WERI-Rb-1 (cell line): Measurements from ENCODE around the gene PARD3B.
A peak's percentile ranks its signal among the peaks of the same experiment; 100 is the strongest.

ENCODE experiments used
- DNase-seq: peaks from one replicate; pipeline ENCODE4 v3.0.0-alpha.2; 2020
- H3K27ac ChIP-seq: fragments of 250-450 bp; sonication (Bioruptor Pico); 2 replicates; pipeline ENCODE4 v1.5.1; 2020; ENCODE audit warnings: mild to moderate bottlenecking, moderate library complexity
- H3K27me3 ChIP-seq: fragments of 250-450 bp; sonication (Bioruptor Pico); 2 replicates; pipeline ENCODE4 v1.5.1; 2021; ENCODE audit warnings: mild to moderate bottlenecking, low read depth, moderate library complexity; ENCODE audit not compliant: insufficient read depth, severe bottlenecking
- H3K36me3 ChIP-seq: fragments of 250-450 bp; sonication (Bioruptor Pico); 2 replicates; pipeline ENCODE4 v1.5.1; 2020; ENCODE audit warnings: mild to moderate bottlenecking, moderate library complexity
- H3K4me3 ChIP-seq: 2 replicates; pipeline ENCODE4 v1.5.1; 2011; ENCODE audit warnings: low read depth, mild to moderate bottlenecking, control low read depth, low read length
- H3K9me3 ChIP-seq: fragments of 250-450 bp; sonication (Bioruptor Pico); 2 replicates; pipeline ENCODE4 v1.5.1; 2021; ENCODE audit warnings: mild to moderate bottlenecking, moderate library complexity; ENCODE audit not compliant: severe bottlenecking
- TF ChIP-seq, protein P1 (sequence below): IDR thresholded peaks from 2 replicates; pipeline ENCODE4 v1.5.1; 2011; ENCODE audit warnings: low read depth, mild to moderate bottlenecking, control low read depth, inconsistent platforms, low read length

The PARD3B gene

DNA sequence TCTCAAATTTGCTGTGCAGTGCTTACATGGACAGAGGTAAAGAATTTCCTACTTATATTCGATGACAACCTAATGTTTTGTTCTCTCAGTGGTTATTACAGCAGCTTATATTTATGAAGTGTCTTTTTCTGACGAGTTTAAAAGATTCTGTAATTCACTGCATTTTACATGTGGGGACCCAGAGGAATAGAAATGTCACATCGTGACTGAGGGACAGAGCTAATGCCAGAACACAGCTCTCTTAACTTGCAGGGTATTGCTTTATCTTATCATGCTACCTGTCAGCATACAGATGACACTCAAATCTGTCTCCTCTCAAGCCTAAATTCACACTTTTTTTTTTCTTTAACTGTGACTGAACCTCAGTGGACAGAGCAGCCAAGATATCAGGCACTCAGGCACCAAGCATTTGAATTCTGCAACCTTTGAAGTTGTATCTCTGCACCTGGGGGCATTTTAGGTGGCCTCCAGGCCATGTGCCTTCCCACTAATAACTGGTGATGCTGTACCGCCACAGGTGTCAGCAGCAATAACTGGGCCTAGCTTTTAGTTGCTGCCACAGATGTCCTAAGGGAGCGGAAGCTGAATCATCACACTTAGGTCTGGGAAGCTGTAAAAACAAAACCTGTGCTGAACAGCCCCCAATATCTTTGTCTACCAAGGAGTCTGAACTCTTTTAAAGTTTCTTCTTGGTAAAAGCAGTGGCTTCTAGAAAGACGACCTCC is 821.2 kb downstream of the PARD3B start:
- TF ChIP-seq, protein P1, sequence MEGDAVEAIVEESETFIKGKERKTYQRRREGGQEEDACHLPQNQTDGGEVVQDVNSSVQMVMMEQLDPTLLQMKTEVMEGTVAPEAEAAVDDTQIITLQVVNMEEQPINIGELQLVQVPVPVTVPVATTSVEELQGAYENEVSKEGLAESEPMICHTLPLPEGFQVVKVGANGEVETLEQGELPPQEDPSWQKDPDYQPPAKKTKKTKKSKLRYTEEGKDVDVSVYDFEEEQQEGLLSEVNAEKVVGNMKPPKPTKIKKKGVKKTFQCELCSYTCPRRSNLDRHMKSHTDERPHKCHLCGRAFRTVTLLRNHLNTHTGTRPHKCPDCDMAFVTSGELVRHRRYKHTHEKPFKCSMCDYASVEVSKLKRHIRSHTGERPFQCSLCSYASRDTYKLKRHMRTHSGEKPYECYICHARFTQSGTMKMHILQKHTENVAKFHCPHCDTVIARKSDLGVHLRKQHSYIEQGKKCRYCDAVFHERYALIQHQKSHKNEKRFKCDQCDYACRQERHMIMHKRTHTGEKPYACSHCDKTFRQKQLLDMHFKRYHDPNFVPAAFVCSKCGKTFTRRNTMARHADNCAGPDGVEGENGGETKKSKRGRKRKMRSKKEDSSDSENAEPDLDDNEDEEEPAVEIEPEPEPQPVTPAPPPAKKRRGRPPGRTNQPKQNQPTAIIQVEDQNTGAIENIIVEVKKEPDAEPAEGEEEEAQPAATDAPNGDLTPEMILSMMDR: no peak
- H3K27me3 ChIP-seq: no peaks in the 10 kb centered on the region
- no peak for DNase-seq
- no peak overlapping the region for H3K27ac ChIP-seq
- no peaks in the 10 kb centered on the region for H3K36me3 ChIP-seq
- no peaks in the 10 kb centered on the region for H3K9me3 ChIP-seq
- no peak overlapping the region for H3K4me3 ChIP-seq

DNA sequence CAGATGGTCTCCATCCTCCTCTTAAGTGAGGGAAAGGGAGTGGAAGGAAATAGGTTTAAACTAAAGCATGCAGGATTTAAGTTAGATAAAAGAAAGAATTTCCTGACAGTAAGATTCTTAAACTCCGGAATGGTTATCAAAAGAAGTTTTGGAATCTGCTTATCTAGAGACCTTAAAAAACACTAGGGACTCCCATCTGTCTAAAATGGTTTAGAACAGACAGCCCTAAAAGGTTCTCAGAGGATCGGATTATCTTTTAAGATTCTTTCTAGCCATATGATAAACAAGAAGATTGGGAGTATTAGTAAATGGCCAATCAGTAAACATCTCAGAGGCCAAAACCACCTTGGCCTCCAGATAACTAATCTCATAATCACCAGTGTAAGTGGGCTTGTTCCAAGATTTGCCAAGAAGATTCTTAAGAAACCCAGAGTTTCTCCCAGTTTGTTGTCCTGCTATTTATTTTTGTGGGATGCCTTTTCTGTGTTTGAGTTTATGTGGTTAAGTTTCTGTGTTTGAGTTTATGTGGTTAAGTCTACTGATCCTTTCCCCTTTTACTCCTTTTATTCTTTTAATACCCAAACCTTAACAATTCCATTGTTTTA is 822.2 kb downstream of the PARD3B start:
- Histone ChIP-seq H3K27me3 (no peaks in the 10 kb centered on the region), H3K27ac (no peak overlapping the region), H3K36me3 (no peaks in the 10 kb centered on the region), H3K9me3 (no peaks in the 10 kb centered on the region), H3K4me3 (no peak overlapping the region)
- TF ChIP-seq, protein P1: no peak
- DNase-seq: peak; percentile 27

DNA sequence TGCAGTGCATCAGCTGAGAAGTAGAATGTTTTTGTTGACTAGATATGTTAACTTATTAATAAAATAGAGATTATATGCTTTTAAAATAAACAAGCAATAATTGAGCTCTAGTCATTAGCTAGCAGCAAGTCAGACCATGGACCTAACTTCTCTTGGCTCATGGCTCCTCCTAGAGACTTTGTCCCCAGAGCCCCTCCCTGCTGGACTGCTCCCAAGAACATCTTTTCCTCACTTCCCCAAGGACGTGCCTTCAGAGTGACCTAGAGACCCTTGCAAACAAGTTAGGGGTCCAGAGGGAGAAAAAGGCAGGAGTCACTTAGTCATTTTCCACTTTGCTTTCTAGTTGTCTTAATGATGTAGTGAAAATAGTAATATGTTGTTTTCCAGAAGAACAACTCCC is 824.5 kb downstream of the PARD3B start:
- Histone ChIP-seq H3K27me3 (no peaks in the 10 kb centered on the region), H3K4me3 (no peak overlapping the region), H3K27ac (no peak overlapping the region), H3K9me3 (peaks cover 4% of the 10 kb centered on the region), H3K36me3 (no peaks in the 10 kb centered on the region)
- TF ChIP-seq, protein P1: no peak
- no peak for DNase-seq

DNA sequence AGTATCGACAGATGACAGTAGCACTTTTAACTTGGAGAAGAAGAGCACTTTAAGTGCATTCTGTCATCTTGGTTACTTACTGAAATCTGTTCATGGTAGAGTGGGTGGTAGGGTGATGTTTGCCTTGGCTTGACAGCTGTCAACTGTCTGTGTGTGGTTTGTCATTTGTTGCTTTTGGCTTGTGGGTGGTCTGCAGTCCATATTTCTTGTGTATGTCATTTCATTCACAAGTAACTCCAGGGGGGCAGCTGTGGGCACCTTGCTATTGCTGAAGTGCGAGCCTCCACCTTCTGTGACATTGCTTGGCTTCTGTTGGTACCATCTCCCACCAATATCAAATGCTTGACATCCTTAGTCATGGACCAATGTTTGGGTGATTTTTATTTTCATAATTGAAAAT is 825.5 kb downstream of the PARD3B start:
- TF ChIP-seq, protein P1: no peak
- H3K36me3 ChIP-seq: no peaks in the 10 kb centered on the region
- H3K27ac ChIP-seq: no peak overlapping the region
- no peak for DNase-seq
- no peak overlapping the region for H3K4me3 ChIP-seq
- no peaks in the 10 kb centered on the region for H3K27me3 ChIP-seq
- peaks cover 4% of the 10 kb centered on the region for H3K9me3 ChIP-seq

DNA sequence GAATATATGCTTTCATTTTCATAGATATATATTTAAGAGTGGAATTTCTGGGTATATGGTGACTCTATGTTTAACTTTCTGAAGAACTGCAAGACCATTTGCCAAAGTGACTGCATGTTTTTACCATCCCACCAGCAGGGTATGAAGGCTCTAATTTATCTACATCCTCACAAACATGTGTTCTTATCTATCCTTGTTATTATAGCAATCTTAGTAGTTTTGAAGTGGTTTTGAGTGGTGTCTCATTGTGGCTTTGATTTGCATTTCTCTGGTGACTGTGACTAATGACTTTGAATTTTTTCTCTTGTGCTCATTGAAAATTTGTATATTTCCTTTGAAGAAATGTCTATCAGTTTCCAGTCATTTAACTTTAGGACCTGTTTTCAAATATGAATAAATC is 826.9 kb downstream of the PARD3B start:
- DNase-seq: no peak

More for the DNA sequence above, 826.9 kb downstream of the PARD3B start:
- H3K4me3 ChIP-seq: no peak overlapping the region
- H3K9me3 ChIP-seq: peaks cover 4% of the 10 kb centered on the region
- TF ChIP-seq, protein P1: no peak
- H3K27ac ChIP-seq: no peak overlapping the region
- H3K36me3 ChIP-seq: no peaks in the 10 kb centered on the region
- H3K27me3 ChIP-seq: no peaks in the 10 kb centered on the region
